ENCODE results near the gene KCNIP4.

GRCh38 chr4:21949073-21949457 lies 493 bp upstream of the KCNIP4 start:
- TF ChIP-seq POLR2A (IDR thresholded peaks at IDR 0.05) (no peak), CTCF (IDR thresholded peaks at IDR 0.05) (no peak), EP300 (IDR thresholded peaks at IDR 0.05) (no peak)

Data from tibial nerve (tissue), 4 donors.